ENCODE results near the gene CDK5RAP2.
A peak's percentile ranks its signal among the peaks of the same experiment; 100 is the strongest.

CDK5RAP2 gene

DNA sequence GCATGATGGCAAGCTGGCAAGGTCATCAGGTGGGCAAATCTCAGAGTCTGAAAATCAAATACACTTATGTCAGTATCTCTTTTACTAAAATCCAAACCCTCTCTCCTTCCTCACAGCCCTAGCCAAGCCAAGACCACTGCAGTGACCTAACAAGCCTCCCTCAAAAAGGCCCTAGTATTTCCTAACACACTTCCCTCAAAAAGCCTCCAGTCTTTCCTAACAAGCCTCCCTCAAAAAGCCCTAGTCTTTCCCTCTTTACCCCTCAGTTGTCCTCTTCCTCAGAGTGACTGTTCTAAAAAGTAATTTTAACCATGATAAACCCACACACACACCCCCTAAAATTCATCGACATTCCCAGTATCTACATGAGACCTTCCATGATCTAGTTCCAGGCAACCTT is 140.0 kb downstream of the CDK5RAP2 start:
- H3K27ac ChIP-seq, result no peak overlapping the region
- TF ChIP-seq, protein P1, sequence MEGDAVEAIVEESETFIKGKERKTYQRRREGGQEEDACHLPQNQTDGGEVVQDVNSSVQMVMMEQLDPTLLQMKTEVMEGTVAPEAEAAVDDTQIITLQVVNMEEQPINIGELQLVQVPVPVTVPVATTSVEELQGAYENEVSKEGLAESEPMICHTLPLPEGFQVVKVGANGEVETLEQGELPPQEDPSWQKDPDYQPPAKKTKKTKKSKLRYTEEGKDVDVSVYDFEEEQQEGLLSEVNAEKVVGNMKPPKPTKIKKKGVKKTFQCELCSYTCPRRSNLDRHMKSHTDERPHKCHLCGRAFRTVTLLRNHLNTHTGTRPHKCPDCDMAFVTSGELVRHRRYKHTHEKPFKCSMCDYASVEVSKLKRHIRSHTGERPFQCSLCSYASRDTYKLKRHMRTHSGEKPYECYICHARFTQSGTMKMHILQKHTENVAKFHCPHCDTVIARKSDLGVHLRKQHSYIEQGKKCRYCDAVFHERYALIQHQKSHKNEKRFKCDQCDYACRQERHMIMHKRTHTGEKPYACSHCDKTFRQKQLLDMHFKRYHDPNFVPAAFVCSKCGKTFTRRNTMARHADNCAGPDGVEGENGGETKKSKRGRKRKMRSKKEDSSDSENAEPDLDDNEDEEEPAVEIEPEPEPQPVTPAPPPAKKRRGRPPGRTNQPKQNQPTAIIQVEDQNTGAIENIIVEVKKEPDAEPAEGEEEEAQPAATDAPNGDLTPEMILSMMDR (conservative IDR thresholded peaks at IDR 0.05), result no peak

DNA sequence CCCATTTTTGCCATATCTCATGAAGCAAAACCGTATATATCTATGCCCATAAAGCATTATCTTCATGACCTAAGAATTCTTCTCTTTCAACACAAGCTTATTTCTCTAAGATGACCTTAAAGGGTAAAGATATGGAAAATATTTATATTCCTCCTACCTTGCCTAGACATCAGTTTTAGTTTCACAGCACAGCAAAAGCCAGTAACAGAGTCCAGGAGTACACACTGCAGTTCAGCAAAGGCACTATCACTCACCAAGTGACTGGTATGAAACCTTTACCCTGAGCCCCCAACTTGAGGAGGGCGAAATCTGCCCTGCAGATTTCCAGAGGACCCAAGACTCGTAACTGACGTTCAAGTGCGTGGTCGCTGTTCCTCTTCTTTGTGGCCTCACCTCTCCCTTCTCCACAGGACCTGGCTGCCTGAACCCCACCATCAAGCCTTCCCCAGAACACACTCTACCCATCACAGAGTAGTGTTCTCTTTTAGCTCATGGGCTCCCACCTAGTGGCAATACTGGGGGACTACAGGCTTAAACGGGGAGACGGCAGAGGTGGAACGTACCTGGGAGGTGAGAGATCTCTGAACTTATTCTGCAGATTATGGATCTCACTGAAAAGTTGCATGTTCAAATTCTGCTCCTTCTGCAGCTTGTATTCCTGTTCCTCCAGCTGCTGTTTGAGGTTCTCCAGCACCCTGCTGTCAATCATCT is 141.0 kb downstream of the CDK5RAP2 start:
- TF ChIP-seq, protein P1 (conservative IDR thresholded peaks at IDR 0.05), result peak; percentile 57
- no peak overlapping the region for H3K27ac ChIP-seq

DNA sequence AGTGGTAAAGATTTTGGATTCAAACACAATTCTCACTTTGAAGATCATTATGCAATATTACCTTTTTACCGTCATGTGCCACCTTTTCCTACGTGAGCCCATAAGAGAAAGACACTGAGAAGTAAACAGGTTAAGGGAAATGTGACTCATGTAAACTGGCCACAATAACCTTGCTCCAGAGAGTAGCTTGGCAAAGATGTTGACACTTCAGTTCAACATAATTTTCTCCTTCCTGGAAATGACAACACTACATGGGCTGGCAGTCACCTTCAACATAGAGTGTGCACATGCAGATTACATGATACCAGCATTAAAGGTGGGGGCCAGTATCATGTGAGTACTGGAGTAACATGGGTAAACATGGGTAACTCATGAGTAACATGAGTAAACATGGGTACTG is 141.9 kb downstream of the CDK5RAP2 start:
- TF ChIP-seq, protein P1 (conservative IDR thresholded peaks at IDR 0.05), result no peak
- no peak overlapping the region for H3K27ac ChIP-seq

DNA sequence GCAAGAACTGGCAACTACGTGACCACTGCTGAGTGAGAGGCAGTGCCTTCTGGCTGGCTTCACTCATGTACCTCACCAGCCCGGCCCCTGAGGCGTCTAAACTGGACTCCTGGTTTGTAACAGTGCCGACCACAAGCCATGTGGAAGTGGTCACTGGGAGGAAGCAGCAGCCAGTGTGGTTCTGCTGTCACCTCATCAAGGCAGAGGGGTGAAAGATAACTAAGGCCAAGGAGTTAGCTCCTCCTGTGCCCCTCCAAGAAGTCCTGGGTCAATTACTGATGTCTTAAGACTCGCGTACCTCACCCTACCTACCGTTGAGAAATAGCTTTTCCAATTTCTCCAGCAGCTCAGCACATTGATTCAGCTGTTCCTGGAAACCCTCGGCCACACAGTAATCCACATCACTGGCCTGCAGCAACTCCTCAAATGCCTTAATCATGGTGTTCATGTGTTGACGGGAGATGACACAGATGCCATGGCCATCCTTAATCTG is 142.9 kb downstream of the CDK5RAP2 start:
- no peak overlapping the region for H3K27ac ChIP-seq
- TF ChIP-seq, protein P1 (conservative IDR thresholded peaks at IDR 0.05), result no peak

DNA sequence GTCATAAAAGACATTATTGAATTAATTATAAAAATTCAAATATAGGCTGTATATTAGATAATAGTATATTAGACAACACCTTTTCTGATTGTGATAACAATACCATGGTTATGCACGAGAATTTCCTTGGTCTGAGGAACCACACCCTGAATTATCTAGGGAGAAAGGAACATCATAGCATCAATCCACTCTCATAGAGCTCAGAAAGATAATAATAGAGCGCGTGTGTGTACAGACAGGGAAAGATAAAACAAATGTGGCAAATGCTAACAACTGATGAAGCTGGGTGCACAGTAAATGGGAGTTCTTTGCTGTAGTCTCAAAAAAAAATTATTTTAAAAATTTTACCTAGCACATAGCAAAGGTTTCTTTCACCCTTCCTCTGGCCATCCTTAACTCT is 143.5 kb downstream of the CDK5RAP2 start:
- TF ChIP-seq, protein P1 (conservative IDR thresholded peaks at IDR 0.05), result no peak
- H3K27ac ChIP-seq, result no peak overlapping the region

DNA sequence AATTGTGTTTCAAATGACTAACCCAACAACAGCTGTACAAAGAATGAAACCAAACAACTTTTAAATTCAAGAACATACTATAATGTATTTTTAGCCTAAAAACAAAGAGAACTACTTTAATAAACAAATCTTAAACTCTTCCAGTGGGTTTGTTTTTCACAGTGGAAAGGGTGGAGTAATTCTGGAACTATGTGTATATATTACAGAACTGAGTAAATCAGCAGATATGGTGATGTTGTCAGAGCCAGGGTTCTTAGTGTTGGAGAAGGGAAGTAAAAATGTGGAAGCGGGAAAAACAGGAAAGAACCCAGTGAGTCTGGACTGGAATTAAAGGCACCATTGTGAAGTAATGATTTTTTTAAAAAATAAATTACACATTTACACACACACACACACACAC is 144.9 kb downstream of the CDK5RAP2 start:
- H3K27ac ChIP-seq, result no peak overlapping the region
- TF ChIP-seq, protein P1 (conservative IDR thresholded peaks at IDR 0.05), result no peak

DNA sequence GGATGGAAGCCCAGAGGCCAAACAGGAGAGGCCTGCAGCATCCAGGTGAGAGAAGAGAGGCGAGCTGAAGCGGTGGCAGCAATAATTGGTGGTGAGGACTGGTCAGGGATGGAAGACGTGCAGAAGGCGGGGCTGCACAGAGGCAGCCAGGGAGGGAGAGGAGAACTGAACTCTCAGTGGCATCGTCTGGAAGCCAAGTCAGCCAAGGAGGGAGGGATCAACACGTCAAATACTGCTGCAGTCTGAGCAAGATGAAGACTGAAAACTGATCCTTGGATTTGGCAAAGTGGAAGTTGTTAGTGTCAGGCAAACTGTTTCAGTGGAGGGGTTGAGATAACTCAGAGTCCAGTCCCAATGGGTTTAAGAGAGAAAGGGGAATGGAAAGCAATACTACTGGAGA is 145.4 kb downstream of the CDK5RAP2 start:
- H3K27ac ChIP-seq, result no peak overlapping the region
- TF ChIP-seq, protein P1 (conservative IDR thresholded peaks at IDR 0.05), result no peak
